ENCODE measurements around the gene ABCA9.

Gene ABCA9

GRCh38 chr17:69060822-69061221, at the start of gene ABCA9:
TSS of gene ABCA9 (minus strand) at chr17:69060927. CDS start at chr17:69051126, 9,801 bp downstream.
- TF ChIP-seq CTCF (conservative IDR thresholded peaks at IDR 0.05; ENCODE audit: low read length): no peak
- H3K4me3 ChIP-seq (ENCODE audit: low read length): peak within 1 kb of the TSS; percentile 10; the same call in 1 of the 2 replicates
- peak; percentile 94 for DNase-seq (ENCODE audit: low read depth)

- DNase-seq (ENCODE audit: low read depth): no peak
- no peak for TF ChIP-seq CTCF (conservative IDR thresholded peaks at IDR 0.05; ENCODE audit: low read length)
- H3K4me3 ChIP-seq (ENCODE audit: low read length): no peak overlapping the region
These were observed 45.4 kb upstream of the ABCA9 start for GRCh38 chr17:69105907-69106730.

- no peak overlapping the region for H3K4me3 ChIP-seq (ENCODE audit: low read length)
- no peak for TF ChIP-seq CTCF (conservative IDR thresholded peaks at IDR 0.05; ENCODE audit: low read length)
- no peak for DNase-seq (ENCODE audit: low read depth)
These were observed 43.0 kb upstream of the ABCA9 start for GRCh38 chr17:69103557-69104233.

GRCh38 chr17:69098625-69099024, 37.9 kb upstream of the ABCA9 start:
- no peak overlapping the region for H3K4me3 ChIP-seq (ENCODE audit: low read length)
- DNase-seq (ENCODE audit: low read depth): no peak
- TF ChIP-seq CTCF (conservative IDR thresholded peaks at IDR 0.05; ENCODE audit: low read length): no peak

- H3K4me3 ChIP-seq (ENCODE audit: low read length): no peak overlapping the region
- DNase-seq (ENCODE audit: low read depth): no peak
- no peak for TF ChIP-seq CTCF (conservative IDR thresholded peaks at IDR 0.05; ENCODE audit: low read length)
These were observed 35.8 kb upstream of the ABCA9 start for GRCh38 chr17:69096541-69096940.

GRCh38 chr17:69093995-69094394, 33.3 kb upstream of the ABCA9 start:
- DNase-seq (ENCODE audit: low read depth): no peak
- no peak overlapping the region for H3K4me3 ChIP-seq (ENCODE audit: low read length)
- no peak for TF ChIP-seq CTCF (conservative IDR thresholded peaks at IDR 0.05; ENCODE audit: low read length)

All from AG10803 (cell line).